ENCODE results near the gene EYS. TPM values are rescaled to one million over a fixed set of nuclear protein-coding genes. Genes with fewer than 3 reads are reported as not detected.

EYS gene
- total and polyA plus RNA-seq, 2 experiments from 2014 or later, result 0.04 TPM; not detected in 1

- in situ Hi-C loops (cut with MboI), result no loop called here
- Histone ChIP-seq H3K9me3 (ENCODE audit: low read depth) (no peaks in the 10 kb centered on the region), H3K36me3 (ENCODE audit: low read depth) (no peaks in the 10 kb centered on the region), H3K27me3 (replicated peaks; ENCODE audit: insufficient read depth) (no peaks in the 10 kb centered on the region), H3K4me2 (ENCODE audit: unreplicated experiment) (no peak overlapping the region), H3K79me2 (ENCODE audit: insufficient read depth) (no peaks in the 10 kb centered on the region), H3K4me1 (ENCODE audit: insufficient read depth) (0 out of 2 replicates have a peak, but pooled peaks cover 11% of the 10 kb centered on the region), H3F3A (ENCODE audit: insufficient read depth) (no peaks in the 10 kb centered on the region), H3K9me2 (ENCODE audit: insufficient read depth) (no peaks in the 10 kb centered on the region), H3K4me3 (no peak overlapping the region), H3K9ac (no peak overlapping the region), H4K20me1 (ENCODE audit: insufficient read depth) (no peaks in the 10 kb centered on the region), H2AFZ (no peak overlapping the region), H3K27ac (no peak overlapping the region)
- WGBS, 2 experiments (ENCODE audit: low coverage in 1 of 2, low lambda C conversion rate in 2 of 2, missing lambda C conversion rate in 2 of 2), result 8 to 30% methylated on average over 1 of the region's 1 CpG
- DNase-seq, result no peak
- TF ChIP-seq EZH2 (IDR thresholded peaks at IDR 0.05; ENCODE audit: insufficient read depth, poor library complexity, severe bottlenecking) (no peak), EZH2phosphoT487 (IDR thresholded peaks at IDR 0.05; ENCODE audit: insufficient read depth, low read depth) (no peak)
Measured at GRCh38 chr6:63864061-63864460, 1843.0 kb downstream of the EYS start.

- Histone ChIP-seq H3K9ac (no peak overlapping the region), H4K20me1 (ENCODE audit: insufficient read depth) (no peaks in the 10 kb centered on the region), H3K9me2 (ENCODE audit: insufficient read depth) (no peaks in the 10 kb centered on the region), H3K36me3 (ENCODE audit: low read depth) (no peaks in the 10 kb centered on the region), H3K27me3 (replicated peaks; ENCODE audit: insufficient read depth) (no peaks in the 10 kb centered on the region), H3K9me3 (ENCODE audit: low read depth) (no peaks in the 10 kb centered on the region), H3F3A (ENCODE audit: insufficient read depth) (no peaks in the 10 kb centered on the region), H3K4me1 (ENCODE audit: insufficient read depth) (0 out of 2 replicates have a peak, but pooled peaks cover 10% of the 10 kb centered on the region), H2AFZ (no peak overlapping the region), H3K27ac (no peak overlapping the region), H3K4me2 (ENCODE audit: unreplicated experiment) (no peak overlapping the region), H3K4me3 (no peak overlapping the region), H3K79me2 (ENCODE audit: insufficient read depth) (no peaks in the 10 kb centered on the region)
- no peak for TF ChIP-seq EZH2 (IDR thresholded peaks at IDR 0.05; ENCODE audit: insufficient read depth, poor library complexity, severe bottlenecking)
- TF ChIP-seq EZH2phosphoT487 (IDR thresholded peaks at IDR 0.05; ENCODE audit: insufficient read depth, low read depth), result no peak
- WGBS, 2 experiments (ENCODE audit: low coverage in 1 of 2, low lambda C conversion rate in 2 of 2, missing lambda C conversion rate in 2 of 2), result 87 to 90% methylated on average over 3 of the region's 3 CpGs
- peak; percentile 26 for DNase-seq
- in situ Hi-C loops (cut with MboI), result no loop called here
Measured at GRCh38 chr6:63862486-63863198, 1844.4 kb downstream of the EYS start.

GRCh38 chr6:63859528-63859927 is 1847.5 kb downstream of the EYS start:
- no peaks in the 10 kb centered on the region for H3K36me3 ChIP-seq (ENCODE audit: low read depth)
- no peaks in the 10 kb centered on the region for H3K79me2 ChIP-seq (ENCODE audit: insufficient read depth)
- H3K4me3 ChIP-seq, result no peak overlapping the region
- H3K9me2 ChIP-seq (ENCODE audit: insufficient read depth), result no peaks in the 10 kb centered on the region
- 0 out of 2 replicates have a peak, but pooled peaks cover 7% of the 10 kb centered on the region for H3K4me1 ChIP-seq (ENCODE audit: insufficient read depth)
- TF ChIP-seq EZH2phosphoT487 (IDR thresholded peaks at IDR 0.05; ENCODE audit: insufficient read depth, low read depth) (no peak), EZH2 (IDR thresholded peaks at IDR 0.05; ENCODE audit: insufficient read depth, poor library complexity, severe bottlenecking) (no peak)
- in situ Hi-C loops (cut with MboI), result no loop called here
- 0 out of 2 replicates have a peak, but pooled peaks cover 4% of the 10 kb centered on the region for H3K27me3 ChIP-seq (replicated peaks; ENCODE audit: insufficient read depth)
- no peaks in the 10 kb centered on the region for H4K20me1 ChIP-seq (ENCODE audit: insufficient read depth)
- no peak for DNase-seq
- no peaks in the 10 kb centered on the region for H3F3A ChIP-seq (ENCODE audit: insufficient read depth)
- H3K4me2 ChIP-seq (ENCODE audit: unreplicated experiment), result no peak overlapping the region
- WGBS, 2 experiments (ENCODE audit: low coverage in 1 of 2, low lambda C conversion rate in 2 of 2, missing lambda C conversion rate in 2 of 2), result 66 to 70% methylated on average over 4 of the region's 4 CpGs
- H2AFZ ChIP-seq, result peak overlapping the region; percentile 25; the same call in 1 of the 2 replicates
- no peak overlapping the region for H3K9ac ChIP-seq
- no peak overlapping the region for H3K27ac ChIP-seq
- H3K9me3 ChIP-seq (ENCODE audit: low read depth), result no peaks in the 10 kb centered on the region

- H2AFZ ChIP-seq, result no peak overlapping the region
- H3K27me3 ChIP-seq (replicated peaks; ENCODE audit: insufficient read depth), result 0 out of 2 replicates have a peak, but pooled peaks cover 4% of the 10 kb centered on the region
- TF ChIP-seq EZH2 (IDR thresholded peaks at IDR 0.05; ENCODE audit: insufficient read depth, poor library complexity, severe bottlenecking) (no peak), EZH2phosphoT487 (IDR thresholded peaks at IDR 0.05; ENCODE audit: insufficient read depth, low read depth) (no peak)
- DNase-seq, result no peak
- no peak overlapping the region for H3K4me2 ChIP-seq (ENCODE audit: unreplicated experiment)
- H3K9ac ChIP-seq, result no peak overlapping the region
- 0 out of 2 replicates have a peak, but pooled peaks cover 7% of the 10 kb centered on the region for H3K4me1 ChIP-seq (ENCODE audit: insufficient read depth)
- no peak overlapping the region for H3K4me3 ChIP-seq
- WGBS, 2 experiments (ENCODE audit: low coverage in 1 of 2, low lambda C conversion rate in 2 of 2, missing lambda C conversion rate in 2 of 2), result 84 to 90% methylated on average over 2 of the region's 2 CpGs
- no peaks in the 10 kb centered on the region for H3F3A ChIP-seq (ENCODE audit: insufficient read depth)
- no peaks in the 10 kb centered on the region for H3K9me3 ChIP-seq (ENCODE audit: low read depth)
- no peaks in the 10 kb centered on the region for H3K9me2 ChIP-seq (ENCODE audit: insufficient read depth)
- no peaks in the 10 kb centered on the region for H3K36me3 ChIP-seq (ENCODE audit: low read depth)
- H4K20me1 ChIP-seq (ENCODE audit: insufficient read depth), result no peaks in the 10 kb centered on the region
- no peaks in the 10 kb centered on the region for H3K79me2 ChIP-seq (ENCODE audit: insufficient read depth)
- in situ Hi-C loops (cut with MboI), result no loop called here
- H3K27ac ChIP-seq, result no peak overlapping the region
Measured at GRCh38 chr6:63858691-63859090, 1848.3 kb downstream of the EYS start.

All from GM23248 (cell line).